Neural cell (in vitro differentiated cells): ENCODE measurements around the gene CNRIP1.

Experiments
- CTCF ChIP-seq: fragments of 450-650 bp; IDR thresholded peaks from 2 replicates; pipeline ENCODE4 v1.5.1; 2014; ENCODE audit warnings: antibody characterized with exemption, mild to moderate bottlenecking, moderate library complexity; ENCODE audit not compliant: poor library complexity, severe bottlenecking
- EZH2 ChIP-seq: fragments of 200-600, 300-800 bp; shearing (Covaris generic), sonication (generic); IDR thresholded peaks from 2 replicates; pipeline ENCODE4 v1.6.1; 2014; ENCODE audit warnings: antibody characterized with exemption, low read length, borderline replicate concordance, mild to moderate bottlenecking; ENCODE audit not compliant: insufficient read depth, poor library complexity, severe bottlenecking
- MXI1 ChIP-seq: fragments of 450-650 bp; conservative IDR thresholded peaks from 2 replicates; pipeline ENCODE4 v1.6.1; 2014; ENCODE audit warnings: antibody characterized with exemption, mild to moderate bottlenecking; ENCODE audit not compliant: poor library complexity, severe bottlenecking

DNA sequence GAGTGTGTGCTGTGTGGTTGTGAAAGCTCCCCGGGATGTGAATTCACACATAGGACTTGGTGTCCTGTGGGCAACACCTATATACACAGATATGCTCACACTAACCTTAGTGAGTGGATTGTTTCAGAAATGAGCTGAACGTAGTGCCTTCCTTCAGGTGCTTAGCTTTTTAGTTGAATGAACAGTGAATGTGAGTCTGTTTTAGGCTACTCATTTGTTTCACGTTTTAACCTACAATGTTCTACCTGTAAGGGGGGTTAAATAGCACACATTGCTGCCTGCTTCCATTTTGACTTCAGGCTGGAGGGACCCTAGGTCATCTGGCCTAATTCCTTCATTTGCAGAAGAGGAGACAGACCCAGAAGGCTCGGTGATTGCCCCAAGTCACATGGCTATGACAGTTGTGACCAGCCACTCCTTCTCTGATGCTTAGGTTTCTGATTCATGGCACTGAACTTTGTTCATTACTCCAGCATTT is 46.4 kb upstream of the CNRIP1 start:
- TF ChIP-seq CTCF = no peak
- TF ChIP-seq EZH2 = no peak
- TF ChIP-seq MXI1 = no peak
